NK-92 treated with Interleukin-12 subunit alpha and Interleukin-12 subunit beta, amount 100 ng/mL, for 24 hours (cell line): ENCODE results near the gene CYP26B1.
A peak's percentile ranks its signal among the peaks of the same experiment; 100 is the strongest.

Experiments
- DNase-seq: peaks from one replicate; lab custom pipeline; 2025; lab: John Stamatoyannopoulos, UW

CYP26B1 gene

DNA sequence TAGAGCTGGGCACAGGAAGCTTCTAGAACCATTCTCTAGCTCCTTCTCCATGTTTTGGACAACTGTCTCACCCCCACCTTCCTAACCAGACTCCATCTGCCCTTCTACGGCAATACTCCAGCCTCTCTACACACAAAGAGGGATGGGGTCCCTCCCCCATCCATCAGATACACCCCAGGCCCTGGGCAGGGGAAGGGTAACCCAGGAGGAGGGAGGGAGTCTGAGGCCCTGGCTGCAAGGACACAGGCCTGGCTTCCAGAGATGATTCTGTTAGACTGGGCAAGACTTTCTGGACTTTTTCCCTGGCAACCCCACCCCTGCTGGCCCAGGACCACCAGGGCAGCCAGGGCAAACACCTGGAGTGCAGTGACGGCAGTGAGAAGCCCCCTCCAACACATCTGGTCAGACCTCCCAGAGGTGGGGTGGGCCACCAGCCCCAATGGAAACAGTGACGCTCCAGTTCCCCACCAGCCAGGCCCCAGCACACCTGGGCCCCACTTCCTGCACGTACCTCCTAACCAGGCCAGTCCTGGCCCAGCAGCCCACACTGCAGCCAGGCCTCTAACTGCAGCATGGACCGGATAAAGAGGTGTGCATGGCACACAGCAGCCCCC is 6.5 kb downstream of the CYP26B1 start:
- no peak for DNase-seq

DNA sequence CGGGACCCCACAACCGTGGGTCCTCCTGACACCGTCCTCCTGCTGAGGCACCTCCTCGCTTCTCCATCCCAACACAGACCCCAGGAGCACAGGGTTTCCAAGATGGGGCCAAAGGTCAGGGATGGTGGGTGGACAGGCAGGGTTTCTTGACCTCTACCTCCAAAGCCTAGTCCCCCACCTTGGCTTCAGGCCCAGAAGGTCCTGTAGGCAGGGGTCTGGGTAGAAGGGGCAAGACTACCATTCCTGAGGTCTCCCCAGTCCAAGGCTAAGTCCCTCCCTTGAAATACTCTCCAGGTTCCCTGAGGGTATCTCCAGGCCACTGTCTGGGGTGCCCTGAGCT is 7.1 kb downstream of the CYP26B1 start:
- DNase-seq = no peak

DNA sequence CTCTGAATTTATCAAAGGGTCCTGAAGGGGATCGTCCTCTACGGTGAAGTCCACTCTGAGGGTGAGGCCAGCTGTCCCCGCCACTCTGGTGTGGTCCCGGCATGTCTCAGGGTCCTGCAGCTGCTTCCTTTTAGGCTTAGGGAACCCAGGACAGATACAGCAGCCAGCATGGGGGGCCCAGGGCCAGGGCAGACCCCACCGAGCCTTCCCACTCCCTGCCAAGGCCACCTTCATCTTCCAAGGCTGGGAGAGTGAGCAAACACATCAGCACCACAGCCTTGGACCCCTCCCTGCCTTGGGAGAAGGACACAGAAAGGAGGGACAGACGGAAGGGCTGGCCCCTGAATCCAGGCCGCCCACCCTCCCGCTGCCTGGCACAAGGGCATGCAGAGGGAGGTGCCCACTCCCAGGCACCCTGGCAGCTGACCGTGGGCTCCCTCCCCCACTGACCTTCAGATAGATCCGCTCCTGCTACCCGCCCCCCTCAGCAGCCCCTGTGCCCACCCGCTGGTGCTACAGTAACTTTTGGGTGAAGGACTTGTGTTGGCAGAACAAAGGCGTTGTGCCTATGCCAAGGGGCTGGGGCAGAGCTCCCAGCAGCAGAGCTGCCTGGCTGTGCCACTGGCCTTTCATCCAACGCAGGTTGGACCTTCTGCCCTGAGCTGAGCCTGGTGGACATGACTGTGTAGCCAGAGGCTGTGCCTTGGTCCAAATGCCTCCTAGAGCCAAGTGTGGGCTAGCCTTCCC is 7.6 kb downstream of the CYP26B1 start:
- no peak for DNase-seq

DNA sequence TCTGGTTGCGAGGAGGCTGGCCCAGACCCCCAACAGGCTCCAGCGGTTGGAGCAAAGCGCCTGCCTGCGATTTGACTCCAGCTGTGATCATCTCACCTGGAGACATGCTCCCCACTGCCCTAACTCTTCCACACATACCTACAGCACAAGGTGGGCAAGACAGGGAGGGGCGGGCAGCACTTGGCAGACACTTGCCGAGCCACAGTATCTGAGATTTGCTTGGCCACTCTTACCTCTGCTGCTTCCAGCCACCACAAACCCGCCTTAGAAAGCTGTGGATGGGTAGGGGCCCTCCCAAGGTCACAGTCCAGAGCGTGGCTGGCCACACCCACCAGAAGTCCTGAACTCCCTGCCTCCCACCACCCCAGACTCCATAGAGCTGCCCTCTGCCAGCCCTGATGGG is 8.2 kb downstream of the CYP26B1 start:
- no peak for DNase-seq

DNA sequence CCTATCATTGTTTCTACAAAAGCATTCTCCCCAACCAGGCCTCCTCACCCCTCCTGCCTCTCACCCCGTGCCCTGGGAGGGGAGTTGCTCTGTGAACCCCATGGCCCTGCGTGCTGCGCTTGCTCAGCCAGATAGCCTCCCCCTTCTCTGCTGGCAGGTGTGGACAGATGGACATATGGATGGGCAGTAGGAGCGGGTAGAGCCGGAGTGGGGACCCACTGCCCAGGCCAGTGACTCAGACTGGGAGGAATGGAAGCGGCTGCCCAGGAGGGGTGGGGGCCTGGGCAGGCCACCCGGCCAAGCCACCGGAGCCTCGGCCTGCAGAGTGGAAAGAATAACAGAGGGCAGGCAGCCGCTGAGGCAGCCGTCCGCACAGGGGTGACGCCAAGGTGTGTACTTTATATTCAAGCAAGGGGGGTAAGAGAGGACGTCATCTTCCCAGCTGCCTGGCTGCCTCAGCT is 8.7 kb downstream of the CYP26B1 start:
- DNase-seq = no peak

DNA sequence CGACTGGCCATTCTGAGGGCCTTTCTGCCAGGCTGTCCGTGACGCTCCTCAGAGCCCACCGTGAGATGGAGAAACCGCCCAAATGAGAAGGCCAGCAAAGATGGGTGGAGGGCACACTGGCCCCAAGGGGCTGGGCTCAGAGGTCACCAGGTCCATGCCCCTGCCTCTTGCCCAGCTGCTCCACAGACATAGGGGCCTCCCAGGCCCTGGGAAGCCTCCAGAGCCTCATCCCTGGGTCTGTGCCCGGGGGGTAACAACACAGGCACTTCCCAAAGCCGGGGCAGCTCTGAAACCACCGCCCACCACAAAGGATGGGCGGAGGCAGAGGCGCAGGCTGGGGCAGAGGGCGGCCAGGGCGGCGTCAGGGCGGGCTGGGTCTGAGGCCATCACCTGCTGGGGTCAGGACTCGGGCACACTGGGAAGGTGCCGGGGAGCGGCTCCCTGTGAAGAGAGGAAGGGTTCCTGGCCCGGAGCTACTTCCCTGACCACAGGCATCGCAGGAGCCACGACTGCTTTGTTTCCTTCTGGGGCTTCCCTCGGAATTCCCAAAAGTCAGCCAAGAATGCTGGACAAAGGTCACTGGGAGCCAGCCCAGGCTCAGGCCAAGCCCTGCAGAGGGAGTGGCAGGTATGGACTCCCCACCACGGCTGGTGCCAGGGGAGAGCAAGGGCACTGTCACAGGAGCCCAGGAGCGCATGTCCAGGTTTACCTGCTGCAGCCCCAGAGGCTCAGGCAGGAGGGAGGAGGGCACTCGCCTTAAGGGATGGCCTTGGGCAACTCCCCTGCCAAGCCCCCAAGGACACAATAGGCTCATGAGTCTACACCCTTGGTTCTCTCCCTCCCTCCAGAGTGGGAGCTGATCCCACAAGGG is 9.4 kb downstream of the CYP26B1 start:
- DNase-seq = no peak

DNA sequence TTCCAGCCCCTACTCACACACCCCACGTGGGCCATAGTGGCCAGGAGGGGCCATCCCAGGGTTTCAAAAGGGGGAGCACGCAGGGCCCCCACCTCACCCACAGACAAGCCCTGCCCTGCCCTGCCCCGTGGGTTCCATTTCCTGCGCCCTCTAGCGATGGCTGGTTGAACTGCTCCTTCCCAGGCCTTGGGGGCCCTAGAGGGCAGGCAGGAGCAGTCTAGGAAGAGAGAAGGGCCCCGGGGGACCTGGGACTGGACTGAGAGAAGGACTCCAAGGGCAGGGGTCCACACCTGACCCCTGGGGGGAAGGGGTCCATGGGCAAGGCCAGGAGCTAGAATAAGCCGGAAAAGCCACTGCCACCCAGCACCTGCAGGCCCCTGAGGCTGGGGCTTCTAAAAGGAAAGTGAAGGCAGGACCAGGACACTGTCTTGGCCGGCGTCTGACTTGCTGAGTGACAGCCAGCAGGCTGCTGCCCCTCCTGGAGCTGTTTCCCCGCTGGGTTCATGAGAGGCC is 10.1 kb downstream of the CYP26B1 start:
- DNase-seq = peak; percentile 27

DNA sequence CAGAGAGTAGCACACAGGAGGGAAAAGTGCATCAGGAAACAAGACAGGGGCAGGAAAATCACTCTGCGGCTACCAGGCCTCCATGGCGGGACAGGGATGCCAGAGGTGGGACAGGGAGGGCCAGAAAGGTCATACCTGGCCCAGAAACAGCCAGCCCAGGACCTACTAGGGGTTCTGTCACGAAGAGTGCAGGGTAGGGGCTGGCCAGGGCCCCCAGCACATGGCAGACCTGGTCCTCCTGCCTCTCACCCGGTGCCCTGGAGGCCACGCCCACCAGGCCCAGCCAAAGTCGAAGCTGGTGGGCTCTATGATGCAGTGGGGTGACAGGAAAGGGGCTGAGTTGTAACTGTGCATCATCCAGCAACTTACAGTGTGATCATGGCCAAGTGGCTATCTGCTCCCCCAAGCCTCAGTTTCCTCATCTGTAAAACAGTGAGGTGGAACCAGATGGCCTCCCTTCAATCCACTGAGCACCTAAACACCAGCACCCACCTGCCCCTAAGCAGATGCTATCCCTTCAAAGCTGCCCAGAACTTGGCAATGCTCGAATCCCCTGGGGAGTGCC is 10.6 kb downstream of the CYP26B1 start:
- DNase-seq = no peak

DNA sequence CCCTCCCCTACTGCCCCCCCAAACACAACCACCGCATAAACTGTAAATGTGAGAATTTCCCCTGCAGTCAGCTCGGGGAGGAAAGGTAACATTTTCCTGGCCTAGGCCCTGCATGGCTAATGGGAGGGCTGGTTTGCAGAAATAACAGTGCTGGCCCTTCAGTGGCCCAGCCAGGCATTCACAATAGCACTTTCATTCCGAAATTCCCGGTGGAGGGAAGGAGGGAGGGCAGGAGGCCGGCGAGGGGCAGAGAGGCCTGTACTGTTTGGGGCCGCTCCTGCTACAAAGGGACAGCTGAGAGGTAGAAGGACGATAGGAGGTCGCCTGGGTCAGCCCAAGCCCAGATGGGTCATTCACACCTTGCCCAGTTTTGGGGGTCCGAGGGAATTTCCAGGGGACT is 11.3 kb downstream of the CYP26B1 start:
- no peak for DNase-seq

DNA sequence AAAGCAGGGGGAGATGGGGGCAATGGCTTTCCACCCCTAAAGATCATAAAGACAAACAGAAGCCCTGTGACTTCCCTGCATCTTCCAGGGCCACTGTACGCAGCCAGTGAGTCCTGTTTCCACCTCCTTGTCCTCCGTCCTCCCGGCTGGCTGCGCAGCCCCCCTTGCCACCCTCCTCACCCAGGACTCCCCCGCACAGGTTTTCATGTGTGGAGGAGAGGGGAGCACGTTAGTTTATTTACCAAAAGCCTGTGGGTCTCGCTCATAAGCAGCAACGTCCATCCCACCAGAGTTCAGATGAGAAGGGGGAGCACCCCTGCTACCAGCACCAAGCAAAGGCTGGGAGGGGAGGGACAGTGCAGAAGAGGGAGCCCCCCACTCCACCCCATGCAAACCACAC is 11.7 kb downstream of the CYP26B1 start:
- DNase-seq = no peak

DNA sequence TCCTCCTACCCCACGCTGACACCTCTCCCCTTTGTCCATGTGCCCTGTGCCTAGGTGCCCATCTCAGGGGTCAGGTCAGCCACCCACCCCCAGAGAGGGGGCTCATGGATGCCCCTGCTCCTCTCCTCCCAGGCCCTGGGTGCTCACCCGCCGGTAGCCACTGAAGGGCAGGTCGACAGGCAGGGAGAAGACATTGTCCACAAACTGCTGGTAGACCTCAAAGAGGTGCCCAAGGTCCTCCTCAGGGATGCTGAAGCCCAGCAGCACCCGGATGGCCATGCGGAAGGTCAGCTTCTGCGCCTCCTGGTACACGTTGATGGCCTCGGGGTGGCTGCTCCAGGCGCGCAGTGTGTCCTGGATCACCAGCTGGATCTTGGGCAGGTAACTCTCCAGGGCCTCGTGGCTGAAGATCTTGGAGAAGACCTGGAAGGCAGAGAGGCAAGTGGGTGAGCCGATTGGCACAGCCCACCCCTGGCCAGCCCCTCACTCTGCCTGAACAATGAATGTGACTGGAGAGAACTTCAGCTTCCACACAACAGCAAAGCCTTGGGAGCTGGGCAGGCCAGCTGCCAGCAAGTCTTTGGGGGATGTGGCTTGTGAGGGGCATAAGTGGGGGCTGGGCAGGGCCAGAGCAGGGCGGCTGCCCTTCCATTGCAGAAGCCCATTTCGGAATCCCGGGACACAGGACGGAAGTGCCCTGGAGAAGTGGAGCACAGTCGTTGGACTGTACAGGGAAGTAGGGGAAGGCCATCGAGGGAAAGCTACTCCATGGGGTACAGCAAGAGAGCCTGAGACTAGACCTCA is 12.5 kb downstream of the CYP26B1 start:
- no peak for DNase-seq

DNA sequence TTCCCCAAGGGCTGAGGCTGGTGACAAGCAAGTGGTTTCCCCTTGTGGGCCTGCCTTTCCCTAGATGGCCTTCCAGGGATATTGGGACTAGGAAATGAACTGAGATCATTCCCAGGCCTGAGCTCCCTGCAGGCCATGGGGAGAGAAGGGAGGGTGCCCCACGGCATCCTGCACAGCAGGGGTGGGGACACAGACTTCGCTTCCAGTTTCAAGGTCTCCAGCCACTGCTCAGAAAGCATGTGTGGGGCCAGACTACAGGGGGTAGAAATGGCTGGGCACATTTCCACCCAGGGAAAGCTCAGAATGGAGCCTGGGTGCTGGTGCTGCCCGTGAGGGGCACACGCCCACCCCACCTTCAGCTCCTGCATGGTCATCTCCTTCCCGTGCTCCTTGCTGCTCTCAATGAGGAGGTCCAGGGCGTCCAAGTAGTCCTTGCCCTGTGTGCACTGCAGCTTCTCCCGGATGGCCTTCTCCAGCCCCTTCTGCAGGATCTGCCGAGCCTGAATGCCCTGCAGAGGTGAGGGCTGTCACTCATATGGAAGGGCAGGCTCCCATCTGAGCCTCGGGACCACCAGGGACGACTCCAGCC is 13.2 kb downstream of the CYP26B1 start:
- no peak for DNase-seq

DNA sequence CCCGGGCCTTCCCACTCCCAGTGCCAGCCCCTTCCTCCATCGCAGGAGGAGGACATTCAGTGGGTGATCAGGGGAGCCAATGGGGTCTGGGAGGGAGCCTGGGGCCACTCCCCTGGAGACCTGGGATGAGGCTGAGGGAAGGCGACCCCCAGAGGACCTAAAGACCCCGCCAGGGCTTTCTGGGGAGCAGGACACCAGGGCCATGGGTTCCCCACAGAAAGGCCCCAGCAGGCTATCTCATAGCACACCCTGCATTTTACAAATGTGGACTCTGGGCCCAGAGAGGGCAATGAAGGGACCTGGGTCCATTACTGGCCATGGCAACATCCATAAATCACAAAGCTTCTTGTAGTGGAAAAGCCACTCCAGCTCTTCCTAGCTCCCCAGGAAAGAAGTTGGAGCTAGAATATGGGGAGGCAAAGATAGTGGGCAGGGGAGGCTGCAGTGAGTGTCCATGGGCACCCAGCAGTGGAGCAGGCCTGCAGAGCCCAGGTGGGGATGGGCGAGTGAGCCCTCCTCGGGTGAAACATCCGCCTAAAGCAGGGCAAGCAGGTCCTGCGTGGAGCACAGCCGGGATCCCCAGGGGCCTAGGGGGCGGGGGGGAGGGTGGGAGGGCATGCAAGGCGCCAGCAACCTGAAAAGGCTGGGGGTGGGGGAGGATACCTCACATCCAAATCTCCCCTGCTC is 13.8 kb downstream of the CYP26B1 start:
- DNase-seq = no peak

DNA sequence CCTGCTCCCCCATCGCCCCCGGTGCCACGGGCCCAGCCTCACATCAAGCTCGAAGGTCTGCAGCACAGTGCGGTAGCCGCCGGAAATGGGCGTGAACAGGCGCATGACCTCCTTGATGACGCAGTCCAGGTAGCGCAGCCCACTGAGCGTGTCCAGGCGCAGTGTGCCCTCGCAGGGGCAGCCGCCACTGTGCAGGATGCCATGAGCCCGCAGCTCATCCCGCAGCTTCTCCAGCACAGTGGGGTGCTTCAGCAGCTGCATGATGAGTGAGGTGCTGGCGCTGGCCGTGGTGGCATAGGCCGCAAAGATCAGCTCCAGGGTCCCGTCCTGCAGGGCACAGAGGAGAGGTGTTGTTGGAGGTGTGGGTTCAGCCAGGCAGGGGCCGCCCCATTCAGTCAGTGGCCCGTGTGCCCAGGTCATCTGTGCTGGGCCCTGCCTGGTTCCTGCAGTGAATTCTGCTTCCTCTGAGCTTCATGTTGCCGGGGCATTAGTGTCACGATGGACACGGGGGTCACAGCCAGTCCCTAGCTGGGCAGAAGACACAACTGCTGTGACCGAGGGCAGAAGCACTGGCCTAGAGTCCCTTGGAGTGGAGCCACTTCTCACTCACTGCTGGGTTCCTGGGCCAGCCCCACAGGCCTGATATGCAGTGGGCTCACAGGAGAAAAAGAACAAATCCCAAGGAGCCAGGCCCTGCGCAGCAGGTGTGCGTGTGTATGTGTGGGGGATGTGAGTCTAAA is 14.5 kb downstream of the CYP26B1 start:
- no peak for DNase-seq

DNA sequence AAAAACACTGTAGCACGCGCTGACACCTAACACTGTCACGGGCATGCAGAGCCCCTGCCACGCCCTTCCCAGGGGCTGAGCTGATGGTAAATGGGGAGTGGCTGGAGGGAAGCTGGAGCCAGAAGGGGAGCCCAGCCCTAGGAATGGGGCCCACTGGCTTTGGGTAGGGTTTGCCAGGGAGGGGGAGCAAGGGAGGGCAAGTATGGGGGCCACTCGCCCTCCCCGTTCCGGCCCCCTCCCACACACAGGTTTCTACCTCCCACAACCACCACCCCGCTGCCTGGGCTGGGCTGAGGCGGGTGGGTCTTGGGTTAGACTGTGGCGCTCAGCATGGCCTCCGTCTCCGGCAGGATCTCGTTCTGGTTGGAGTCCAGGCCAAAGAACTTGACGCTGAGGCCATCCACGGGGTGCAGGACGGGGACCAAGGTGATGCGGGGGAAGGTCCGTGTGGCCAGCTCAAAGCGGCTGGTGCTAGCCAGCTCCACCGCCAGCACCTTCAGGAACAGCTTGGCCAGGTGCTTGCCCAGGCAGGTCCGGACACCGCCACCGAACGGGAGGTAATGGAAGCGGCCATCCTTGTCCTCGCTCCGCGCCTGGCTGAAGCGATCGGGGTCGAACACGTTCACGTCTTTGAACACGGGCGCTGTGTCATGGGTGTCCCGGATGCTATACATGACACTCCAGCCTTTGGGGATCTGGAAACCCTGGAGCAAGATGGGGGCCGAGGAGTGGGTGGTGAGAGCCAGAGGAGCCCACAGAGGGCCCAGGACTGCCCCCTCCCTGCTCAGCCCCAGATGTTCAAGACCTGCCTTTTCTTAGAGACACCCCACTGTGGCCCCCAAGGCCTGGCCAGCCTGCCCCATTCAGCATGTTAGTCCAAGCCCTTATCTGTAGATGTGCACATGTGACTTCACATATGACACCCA is 15.5 kb downstream of the CYP26B1 start:
- no peak for DNase-seq

DNA sequence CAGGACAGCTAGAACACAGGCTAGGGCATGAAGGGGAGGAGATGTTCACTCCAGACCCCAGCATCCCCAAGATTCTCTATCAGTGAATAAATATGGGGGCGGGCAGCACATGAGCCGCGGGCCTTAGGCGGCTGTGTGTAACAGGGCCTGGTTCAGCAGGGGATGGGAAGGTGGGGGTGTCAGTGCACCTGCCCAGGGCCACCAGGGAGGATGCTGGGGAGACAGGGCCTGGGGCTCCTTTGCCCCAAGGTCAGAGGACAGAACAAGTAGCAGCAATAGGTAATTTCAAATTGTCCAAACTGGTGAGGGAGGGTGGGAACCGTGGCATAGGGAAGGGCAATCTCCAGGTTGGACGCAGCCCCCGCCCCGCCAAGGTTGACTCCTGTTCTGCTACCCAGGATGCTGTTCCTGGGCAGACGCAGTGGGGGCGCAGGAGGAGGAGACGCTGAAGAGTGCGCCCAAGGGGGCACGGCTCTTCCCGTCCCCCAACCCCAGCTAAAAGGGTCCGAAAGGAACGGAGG is 16.2 kb downstream of the CYP26B1 start:
- no peak for DNase-seq

DNA sequence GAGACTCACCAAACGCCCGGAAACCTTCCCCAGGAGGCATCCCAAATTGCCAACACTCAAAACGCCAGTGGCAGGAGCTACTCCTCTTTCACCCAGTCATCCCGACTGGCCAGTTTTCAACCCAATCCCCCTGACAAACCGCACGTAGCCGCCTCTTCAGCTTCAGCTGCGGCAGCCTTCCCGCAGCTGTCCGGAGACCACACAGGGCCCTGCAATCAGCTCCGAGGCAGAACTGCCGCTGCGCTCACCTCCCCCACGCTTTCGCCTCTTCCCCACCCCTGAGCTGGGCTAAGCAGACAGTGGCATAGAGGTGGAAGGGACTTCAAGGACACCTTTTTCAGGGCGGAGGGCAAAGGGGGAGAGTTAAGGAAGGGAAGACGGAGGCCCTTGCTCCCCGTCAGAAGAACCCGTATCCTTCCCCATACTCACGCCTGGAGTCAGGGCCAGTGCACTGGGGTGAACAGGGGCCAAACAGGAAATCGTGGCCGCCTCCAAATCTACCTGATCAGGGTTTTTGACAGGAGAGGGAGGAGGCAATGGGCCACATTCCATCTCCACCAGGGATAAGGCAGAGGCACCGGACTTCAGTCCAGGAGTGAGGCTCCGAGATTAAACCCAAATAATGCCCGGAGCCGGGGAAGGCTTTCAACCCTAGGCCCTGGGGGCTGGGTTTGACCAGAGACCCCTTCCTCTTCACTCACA is 16.9 kb downstream of the CYP26B1 start:
- no peak for DNase-seq
